GM23338 (cell line): ENCODE data around the gene OGFOD2.

Experiments
- CTCF ChIP-seq, 2 experiments: fragments of 200-600 bp in 1 of 2; sonication (generic) in 1 of 2; conservative IDR thresholded peaks; 2 replicates each; pipeline versions ENCODE4 v1.5.1 to v1.6.1; 2016 to 2017; ENCODE audit warnings: antibody characterized with exemption in 2 of 2, low read depth in 2 of 2, mild to moderate bottlenecking in 2 of 2, moderate library complexity in 1 of 2
- ZNF114 ChIP-seq: fragments of 250-450 bp; sonication (Bioruptor Pico); IDR thresholded peaks from 2 replicates; pipeline ENCODE4 v1.5.0; 2020; ENCODE audit warnings: mild to moderate bottlenecking, moderate library complexity

GRCh38 chr12:122990561-122990960, 15.5 kb downstream of the OGFOD2 start:
- TF ChIP-seq CTCF (conservative IDR thresholded peaks at IDR 0.05; ENCODE audit: low read depth in 2 of 2) = no peak
- no peak for TF ChIP-seq ZNF114 (CRISPR knock-in tag)
